Measurements from ENCODE around the gene KCND3.

- TF ChIP-seq, protein P1, sequence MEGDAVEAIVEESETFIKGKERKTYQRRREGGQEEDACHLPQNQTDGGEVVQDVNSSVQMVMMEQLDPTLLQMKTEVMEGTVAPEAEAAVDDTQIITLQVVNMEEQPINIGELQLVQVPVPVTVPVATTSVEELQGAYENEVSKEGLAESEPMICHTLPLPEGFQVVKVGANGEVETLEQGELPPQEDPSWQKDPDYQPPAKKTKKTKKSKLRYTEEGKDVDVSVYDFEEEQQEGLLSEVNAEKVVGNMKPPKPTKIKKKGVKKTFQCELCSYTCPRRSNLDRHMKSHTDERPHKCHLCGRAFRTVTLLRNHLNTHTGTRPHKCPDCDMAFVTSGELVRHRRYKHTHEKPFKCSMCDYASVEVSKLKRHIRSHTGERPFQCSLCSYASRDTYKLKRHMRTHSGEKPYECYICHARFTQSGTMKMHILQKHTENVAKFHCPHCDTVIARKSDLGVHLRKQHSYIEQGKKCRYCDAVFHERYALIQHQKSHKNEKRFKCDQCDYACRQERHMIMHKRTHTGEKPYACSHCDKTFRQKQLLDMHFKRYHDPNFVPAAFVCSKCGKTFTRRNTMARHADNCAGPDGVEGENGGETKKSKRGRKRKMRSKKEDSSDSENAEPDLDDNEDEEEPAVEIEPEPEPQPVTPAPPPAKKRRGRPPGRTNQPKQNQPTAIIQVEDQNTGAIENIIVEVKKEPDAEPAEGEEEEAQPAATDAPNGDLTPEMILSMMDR (IDR thresholded peaks at IDR 0.05) = no peak
- TF ChIP-seq POLR2A (IDR thresholded peaks at IDR 0.05) = no peak
- no peak for TF ChIP-seq POLR2AphosphoS5 (IDR thresholded peaks at IDR 0.05)
- no peak for TF ChIP-seq EP300 (IDR thresholded peaks at IDR 0.05)
These were observed 147.1 kb downstream of the KCND3 start for GRCh38 chr1:111842411-111842810.
